GM19455 (cell line): ENCODE results near the gene TMEM165.
A peak's percentile ranks its signal among the peaks of the same experiment; 100 is the strongest.
"Not testable (repeated sequence)": the region's sequence is repeated elsewhere in the genome, so short reads cannot be mapped to it uniquely, and the experiment has no call there.

Source experiments
- ATAC-seq: cut with Tn5 transposase; IDR thresholded peaks from one replicate; pipeline ENCODE4 v1.9.1; 2021; ENCODE audit not compliant: unreplicated experiment

TMEM165 gene, protein sequence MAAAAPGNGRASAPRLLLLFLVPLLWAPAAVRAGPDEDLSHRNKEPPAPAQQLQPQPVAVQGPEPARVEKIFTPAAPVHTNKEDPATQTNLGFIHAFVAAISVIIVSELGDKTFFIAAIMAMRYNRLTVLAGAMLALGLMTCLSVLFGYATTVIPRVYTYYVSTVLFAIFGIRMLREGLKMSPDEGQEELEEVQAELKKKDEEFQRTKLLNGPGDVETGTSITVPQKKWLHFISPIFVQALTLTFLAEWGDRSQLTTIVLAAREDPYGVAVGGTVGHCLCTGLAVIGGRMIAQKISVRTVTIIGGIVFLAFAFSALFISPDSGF

DNA sequence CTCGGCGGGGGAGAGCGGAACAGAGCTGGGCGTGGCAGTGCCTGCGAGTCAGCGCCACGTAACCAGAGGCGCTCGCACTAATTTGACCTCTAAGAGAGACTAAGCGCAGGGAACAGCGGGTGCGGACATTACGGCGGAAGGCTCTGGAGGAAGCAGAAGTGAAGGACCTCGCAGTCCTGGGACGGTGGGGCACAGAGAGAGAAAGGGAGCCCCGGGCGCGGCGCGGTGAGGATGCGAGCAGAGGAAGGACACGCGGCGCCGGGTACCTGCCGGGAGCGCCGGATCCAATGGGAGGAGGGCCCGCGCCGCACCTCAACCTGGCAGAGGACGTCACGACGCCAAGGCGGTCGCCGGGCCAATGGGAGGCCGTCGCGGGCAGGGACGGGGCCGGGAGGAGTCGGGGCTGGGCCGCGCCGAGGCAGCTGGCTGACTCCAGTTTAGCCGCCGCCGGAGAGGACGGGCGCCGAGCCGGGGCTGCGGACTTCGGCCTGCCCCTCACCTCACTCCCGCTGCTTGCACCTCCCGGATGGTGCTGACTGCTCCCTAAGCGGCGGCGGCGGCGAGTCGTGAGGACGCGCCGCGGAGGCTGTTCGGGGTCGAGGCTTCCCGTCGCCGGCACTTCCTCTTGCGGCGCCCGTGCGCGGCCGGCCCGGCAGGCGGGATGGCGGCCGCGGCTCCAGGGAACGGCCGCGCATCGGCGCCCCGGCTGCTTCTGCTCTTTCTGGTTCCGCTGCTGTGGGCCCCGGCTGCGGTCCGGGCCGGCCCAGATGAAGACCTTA lies at the start of gene TMEM165:
TMEM165 (plus strand) TSS at position 429 of the 779 bp plus-strand sequence; CDS start at position 662, 233 bp downstream.
- ATAC-seq: peak; percentile 91

DNA sequence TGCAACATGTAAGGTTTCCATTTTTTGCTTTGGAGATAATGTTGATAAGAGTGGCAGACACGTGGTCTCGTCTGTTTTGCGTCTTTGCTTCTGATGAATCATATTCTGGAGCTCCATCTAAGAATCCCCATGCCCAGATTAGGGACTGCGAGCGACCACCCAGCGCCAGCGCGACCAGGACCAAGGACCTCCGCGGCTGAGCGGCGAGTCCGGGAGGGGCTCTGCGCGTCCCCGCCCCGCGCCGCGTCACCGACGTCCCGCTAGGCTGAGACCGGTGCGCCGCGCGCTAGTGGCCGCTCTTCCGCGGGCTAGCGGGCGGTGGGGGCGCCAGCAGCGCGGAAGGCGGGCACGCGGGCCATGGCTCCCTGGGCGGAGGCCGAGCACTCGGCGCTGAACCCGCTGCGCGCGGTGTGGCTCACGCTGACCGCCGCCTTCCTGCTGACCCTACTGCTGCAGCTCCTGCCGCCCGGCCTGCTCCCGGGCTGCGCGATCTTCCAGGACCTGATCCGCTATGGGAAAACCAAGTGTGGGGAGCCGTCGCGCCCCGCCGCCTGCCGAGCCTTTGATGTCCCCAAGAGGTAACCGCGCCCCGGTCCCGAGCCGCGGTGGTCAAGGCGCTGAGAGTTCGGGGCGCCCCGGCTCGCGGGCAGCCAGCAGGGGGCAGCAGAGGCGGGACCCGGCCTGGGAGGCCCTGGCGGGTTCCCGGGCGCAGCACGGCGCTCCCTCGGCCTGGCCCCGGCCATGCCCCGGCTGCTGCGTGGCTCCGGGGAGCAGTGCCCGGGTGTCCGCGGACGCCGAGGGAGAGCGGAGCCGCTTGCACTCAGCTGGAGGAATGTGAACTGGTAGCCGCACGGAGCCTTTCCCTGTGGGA lies 49.5 kb upstream of the TMEM165 start, which contains the start of gene SRD5A3:
SRD5A3 (plus strand) TSS at position 263 of the 871 bp plus-strand sequence; CDS start at position 358, 95 bp downstream.
- ATAC-seq: peak; percentile 95

DNA sequence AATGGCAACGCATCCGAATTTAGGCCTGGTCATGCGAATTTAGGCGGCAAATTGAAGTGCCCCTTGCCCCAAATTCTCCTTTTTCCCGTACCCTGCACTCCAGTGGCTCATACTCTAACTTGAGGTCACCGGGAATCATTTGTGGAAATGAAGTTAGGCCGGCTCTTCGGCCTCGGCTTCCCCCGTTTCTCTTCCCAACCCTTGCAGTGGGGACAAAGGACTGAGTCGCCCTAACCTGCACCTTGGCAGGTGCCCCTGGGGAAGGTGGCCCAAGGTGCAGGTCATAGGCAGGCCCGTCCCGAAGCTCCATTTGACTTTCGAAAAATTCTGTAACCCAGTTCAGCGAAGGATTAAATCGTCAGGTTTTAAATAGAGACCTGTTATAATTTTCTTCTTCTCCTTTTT lies 48.9 kb upstream of the TMEM165 start:
- ATAC-seq: peak; percentile 2

DNA sequence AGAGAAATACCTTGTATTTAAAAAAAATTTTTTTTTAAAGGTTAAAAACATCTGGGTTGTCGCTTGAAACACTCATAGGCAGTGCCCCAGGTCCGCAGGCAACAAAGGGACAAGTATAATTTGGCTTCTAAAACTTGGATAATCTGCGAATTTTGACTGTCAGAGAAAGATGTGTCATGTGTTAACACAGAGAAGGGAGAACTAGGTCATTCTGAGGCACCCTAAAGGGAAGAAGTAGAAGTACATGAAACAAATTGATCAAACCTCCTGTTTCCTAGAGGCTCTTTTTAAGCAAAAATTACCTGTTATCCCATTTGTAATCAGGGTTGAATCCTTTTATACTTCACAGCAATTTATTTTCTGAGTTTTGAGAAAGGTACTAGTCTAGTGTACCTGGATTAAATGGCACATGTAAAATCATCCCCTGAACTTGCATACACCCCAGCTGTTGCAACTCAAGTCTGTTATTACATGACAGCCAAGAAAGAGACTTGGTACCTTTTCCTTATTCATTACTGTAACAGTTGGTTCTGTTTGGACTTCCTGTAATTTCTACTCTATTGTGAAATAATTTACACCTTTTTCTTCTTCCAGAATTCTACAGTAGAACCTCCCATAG lies 48.0 kb upstream of the TMEM165 start:
- no peak for ATAC-seq

DNA sequence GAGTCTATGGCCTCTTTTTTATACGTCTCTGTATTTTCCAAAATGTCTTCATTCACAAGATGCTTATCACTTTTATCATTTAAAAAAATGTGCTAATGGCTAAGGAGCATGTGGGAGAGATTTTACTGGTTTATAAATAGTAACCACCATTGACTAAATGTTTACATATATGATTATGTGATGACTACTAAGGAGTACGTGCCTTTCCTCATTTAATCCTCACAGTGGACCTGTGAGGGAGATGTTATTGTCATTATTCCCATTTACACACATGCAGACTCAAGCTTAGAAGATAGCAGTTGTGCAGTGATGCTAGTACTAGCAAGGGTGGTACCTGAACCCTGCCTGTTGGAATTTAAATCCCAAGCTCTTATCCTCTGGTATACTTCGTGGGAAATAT lies 47.3 kb upstream of the TMEM165 start:
- ATAC-seq: no peak

DNA sequence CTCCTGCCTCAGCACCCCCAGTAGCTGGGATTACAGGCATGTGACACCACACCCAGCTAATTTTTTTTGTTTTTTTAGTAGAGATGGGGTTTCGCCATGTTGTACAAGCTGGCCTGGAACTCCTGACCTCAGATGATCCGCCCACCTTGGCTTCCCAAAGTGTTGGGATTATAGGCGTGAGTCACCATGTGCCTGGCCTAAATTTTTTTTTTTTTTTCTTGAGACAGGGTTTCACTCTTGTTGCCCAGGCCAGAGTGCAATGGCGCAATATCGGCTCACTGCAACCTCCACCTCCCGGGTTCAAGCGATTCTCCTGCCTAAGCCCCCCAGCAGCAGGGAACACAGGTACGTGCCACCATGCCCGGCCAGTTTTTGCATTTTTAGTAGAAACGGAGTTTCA lies 44.9 kb upstream of the TMEM165 start:
- not testable (repeated sequence) for ATAC-seq

DNA sequence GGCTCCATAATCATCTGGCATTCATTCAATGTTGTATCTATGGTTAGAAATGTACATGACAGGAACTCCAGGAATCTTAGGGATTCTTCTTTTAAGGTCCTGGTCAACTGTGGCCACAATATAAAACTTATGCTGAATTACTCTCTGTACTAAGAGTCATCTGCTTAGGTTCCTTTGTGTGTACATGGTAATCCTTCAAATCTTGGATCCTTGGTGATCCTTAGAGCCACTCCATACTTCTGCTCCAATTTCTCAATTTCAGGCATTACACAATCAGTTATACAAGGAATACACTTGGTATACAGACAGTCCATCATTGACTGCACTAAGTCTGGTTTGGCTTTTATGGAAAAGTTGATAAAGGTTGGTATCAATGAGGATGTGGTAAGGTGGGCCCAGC lies 43.9 kb upstream of the TMEM165 start:
- no peak for ATAC-seq

DNA sequence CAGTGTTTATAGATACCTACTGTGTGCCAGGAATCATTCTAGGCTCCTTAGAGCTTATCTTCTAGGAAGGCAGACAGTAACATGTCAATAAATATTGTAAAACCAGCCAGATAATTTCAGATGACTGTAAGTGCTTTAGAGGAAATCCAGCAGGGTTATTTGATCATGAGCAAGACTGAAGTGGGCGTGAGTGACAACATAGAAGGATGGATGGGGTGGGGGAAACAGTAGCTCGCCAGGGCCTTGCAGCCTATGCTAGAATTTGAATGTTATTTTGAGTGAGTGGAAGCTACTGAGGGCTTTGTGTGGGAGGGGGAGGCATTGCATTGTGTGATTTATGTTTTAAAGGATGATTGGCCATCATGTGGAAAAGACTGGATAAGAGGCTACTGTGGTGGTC lies 43.0 kb upstream of the TMEM165 start:
- no peak for ATAC-seq

DNA sequence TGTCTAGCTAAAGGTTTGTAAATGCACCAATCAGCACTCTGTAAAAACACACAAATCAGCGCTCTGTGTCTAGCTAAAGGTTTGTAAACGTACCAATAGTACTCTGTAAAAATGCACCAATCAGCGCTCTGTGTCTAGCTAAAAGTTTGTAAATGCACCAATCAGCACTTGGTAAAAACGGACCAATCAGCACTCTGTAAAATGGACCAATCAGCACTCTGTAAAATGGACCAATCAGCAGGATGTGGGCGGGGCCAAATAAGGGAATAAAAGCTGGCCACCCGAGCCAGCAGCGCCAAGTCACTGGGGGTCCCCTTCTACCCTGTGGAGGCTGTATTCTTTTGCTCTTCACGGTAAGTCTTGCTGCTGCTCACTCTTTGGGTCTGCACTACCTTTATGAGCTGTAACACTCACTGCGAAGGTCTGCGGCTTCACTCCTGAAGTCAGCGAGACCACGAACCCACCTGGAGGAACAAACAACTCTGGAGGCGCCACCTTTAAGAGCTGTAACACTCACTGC lies 42.5 kb upstream of the TMEM165 start:
- ATAC-seq: not testable (repeated sequence)

DNA sequence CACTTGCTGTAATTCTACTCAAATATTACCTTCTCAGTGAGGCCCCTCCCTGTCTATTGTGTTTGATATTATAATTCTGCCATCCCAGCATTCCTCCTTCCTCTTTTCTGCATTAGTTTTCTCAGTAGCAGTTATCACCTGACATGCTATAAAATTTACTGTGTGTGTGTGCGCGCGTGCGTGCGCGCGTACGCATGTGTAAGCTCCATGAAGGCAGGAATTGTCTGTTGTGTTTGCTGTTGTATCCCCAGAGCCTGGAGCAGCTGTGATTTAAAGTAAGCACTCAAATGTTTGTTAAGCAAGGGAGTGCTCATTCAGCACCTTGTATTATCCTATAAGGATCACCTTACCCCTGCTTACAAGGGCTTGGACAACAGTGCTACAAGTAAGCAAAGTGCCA lies 41.1 kb upstream of the TMEM165 start:
- no peak for ATAC-seq

DNA sequence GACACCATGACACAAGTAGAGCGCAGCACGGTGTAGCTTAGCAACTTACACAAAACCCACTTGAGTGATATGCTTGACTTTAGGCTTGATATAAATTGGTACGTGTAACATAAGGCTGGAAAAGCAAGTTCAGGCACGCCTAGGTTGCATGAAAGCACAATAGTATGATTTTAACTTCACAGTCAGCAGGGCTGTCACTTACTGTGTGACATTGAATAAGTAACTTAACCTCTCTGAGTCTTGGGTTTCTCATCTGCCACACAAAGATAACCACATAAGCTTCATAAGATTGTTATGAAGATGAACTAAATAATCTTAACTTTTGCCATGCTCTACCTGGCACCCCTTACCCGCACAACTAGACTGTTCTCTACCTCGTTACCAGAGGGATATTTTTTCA lies 40.2 kb upstream of the TMEM165 start:
- ATAC-seq: no peak

DNA sequence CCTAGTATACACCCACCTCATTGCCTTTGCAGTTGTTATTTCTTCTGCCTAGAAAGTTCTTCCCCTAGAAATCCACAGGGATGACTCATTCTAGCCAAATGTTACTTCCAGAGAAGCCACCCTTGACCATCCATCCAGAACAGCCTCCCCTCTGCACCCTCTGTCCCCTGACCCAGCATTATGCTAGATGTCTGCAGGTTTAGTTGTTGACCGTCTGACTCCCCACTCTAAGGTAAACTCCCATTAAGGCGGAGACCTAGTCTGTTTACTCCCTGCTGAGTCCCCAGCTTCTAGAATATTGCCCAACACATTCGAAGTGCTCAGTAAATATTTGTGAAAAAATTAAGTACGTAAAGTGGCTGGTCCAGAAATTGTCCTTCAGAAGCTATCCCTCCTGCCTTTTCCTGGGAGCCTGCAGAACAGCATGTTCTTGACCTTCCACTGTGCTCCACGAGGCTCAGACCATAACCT lies 38.7 kb upstream of the TMEM165 start:
- no peak for ATAC-seq

DNA sequence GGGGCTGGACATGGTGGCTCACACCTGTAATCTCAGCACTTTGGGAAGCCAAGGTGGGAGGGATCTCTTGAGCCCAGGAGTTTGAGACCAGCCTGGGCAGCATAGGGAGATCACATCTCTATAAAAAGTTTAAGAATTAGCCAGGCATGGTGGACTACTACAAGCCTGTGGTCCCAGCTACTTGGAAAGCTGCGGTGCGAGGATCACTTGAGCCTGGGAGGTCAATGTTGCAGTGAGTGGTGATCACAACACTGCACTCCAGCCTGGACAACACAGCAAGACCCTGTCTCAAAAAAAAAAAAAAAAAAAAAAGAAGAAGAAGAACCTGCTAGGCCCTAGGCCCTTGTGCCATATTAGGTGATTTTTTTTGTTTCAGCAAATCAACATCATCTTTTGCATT lies 37.5 kb upstream of the TMEM165 start:
- ATAC-seq: no peak

DNA sequence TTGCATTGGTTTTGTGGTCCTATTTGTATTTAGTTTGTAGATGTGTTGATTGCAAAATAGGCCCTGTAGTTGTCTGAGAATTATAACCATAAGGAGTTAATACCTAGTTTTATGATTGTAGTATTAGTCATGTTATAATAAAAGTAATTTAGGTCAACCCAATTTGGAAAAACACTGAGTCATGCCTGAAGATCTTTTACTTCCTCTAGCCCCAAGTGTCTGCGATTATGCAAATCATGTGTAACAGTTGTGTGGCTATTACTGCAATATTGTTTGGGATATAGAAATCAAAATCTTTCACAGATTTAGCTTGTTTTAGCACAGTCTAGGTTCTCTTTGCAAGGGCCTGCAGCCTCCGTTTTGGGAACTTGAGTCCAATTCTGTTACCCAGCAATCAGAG lies 37.1 kb upstream of the TMEM165 start:
- peak; percentile 75 for ATAC-seq

DNA sequence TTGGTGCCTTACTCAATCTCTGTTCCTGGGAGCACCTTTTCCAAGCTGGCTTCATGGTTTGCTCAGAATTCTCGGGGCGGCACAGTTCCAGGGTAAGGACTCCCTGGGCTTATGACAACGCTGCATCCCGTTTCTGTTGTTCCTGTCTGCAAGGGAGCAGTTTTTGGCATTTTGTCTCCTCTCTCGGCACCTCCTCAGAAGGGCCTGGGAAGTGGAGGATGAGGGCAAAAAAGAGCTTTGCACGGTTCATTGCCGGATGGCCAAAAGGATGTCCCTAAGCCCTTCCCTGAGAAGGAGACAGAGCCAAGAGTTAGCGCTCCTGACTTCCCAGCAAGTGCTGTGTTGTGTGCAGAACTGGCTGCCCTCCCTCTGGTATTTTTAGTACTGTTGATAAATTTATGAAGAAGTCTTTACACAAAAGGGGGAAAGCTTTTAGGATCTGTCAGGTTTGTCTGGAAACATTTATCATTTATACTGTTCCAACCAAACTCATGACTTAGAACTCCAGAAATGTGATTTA lies 36.3 kb upstream of the TMEM165 start:
- no peak for ATAC-seq

DNA sequence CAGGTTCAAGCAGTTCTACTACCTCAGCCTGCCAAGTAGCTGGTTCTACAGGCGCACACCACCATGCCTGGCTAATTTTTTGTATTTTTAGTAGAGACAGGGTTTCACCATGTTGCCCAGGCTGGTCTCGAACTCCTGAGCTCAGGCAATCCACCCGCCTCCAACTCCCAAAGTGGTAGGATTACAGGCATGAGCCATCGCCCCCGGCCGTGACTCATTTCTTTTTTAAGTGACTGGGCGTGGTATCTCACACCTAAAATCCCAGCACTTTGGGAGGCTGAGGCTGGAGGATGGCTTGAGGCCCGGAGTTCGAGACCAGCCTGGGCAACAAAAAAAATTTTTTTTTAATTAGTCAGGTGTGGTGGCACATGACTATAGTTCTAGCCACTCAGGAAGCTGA lies 32.8 kb upstream of the TMEM165 start:
- not testable (repeated sequence) for ATAC-seq

DNA sequence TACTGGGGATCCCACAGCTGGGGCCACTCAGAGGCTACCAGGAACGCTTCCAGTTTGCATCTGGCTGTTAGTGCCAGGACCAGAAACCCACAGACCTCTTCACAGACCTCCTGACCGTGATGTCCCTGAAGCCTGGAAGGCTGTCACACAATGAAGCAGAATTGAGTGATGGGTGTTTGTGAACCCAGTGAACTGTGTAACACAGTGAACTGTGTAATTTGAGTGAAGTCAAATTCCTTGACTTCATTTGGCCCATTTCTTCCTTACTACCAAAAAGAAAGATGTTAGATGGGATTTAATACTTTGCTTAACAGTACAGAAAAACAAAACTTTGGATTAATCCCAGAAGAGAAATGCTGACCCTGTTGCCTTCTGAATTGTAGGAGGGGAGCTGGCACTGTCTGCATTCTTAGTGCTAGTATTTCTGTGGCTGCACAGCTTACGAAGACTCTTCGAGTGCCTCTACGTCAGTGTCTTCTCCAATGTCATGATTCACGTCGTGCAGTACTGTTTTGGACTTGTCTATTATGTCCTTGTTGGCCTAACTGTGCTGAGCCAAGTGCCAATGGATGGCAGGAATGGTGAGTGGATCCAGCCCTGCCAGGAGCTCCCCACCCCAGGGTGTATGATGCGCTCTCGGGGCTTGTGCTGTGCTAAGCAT lies 31.9 kb upstream of the TMEM165 start:
- no peak for ATAC-seq

DNA sequence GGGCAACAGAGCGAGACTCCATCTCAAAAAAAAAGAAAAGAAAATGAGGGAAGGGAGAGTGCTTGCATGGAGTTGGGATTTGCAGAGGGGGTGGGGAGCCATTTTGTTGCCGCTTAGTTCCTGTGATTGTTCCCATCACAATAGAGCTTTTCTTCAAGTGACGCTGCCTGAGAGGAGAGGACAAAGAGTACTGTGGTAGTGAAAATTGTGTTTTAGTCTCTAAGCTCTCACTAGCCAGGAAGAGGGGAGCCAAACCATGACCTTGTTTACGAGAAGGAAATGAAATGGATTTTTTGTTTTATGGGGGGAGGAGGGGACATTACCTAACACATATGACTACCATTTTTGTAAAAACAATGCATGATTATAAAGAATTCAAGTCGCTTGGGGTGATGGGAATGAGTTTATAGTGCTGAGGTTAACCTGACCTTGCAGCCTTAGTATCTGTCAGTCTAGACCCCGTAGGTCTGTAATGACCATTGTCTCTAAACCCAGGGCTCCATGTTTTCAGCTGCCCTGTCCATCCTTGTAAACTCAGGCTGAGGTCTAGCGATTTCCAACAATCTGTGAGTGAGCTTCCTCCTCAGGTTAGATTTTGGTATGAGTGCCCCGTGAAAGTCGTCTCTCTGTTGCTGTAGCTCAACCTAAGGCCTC lies 30.9 kb upstream of the TMEM165 start:
- no peak for ATAC-seq

DNA sequence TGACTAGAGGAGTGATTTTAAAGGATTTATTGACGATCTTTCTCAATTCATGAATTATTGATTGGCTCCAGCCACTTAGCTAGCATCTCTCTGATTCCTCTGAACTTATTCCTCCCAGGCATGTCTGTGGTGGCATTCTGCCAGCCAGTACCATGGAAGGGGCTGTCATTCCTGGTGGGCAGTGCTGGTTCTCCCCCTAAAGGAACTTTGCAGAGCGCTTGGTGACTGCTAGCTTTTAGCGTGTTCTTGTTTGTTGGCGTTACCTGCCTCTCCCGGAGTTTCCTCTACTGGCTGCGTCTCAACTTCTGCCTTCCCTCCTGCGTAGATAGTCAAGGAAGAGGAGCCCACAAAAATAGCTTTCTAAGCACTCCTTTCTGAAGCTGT lies 30.4 kb upstream of the TMEM165 start:
- ATAC-seq: no peak
